Left ventricle myocardium inferior (tissue), 1 donor: ENCODE results near the gene MYOF. TPM values are rescaled to one million over a fixed set of nuclear protein-coding genes. Genes with fewer than 3 reads are reported as not detected.
A peak's percentile ranks its signal among the peaks of the same experiment; 100 is the strongest.

Source experiments
- DNase-seq: peaks from one replicate; pipeline ENCODE4 v3.0.0-alpha.2; 2020
- H3K27ac ChIP-seq: fragments of 200-600 bp; replicated peaks from 2 replicates; pipeline ENCODE4 v1.8.0; 2021
- H3K27me3 ChIP-seq: fragments of 200-600 bp; 2 replicates; pipeline ENCODE4 v1.8.0; 2021; ENCODE audit warnings: low read depth
- H3K36me3 ChIP-seq: fragments of 200-600 bp; 2 replicates; pipeline ENCODE4 v1.8.0; 2021
- H3K4me1 ChIP-seq: fragments of 200-600 bp; 2 replicates; pipeline ENCODE4 v1.8.0; 2021
- H3K4me3 ChIP-seq: fragments of 200-600 bp; 2 replicates; pipeline ENCODE4 v1.8.0; 2021; ENCODE audit warnings: mild to moderate bottlenecking, moderate library complexity
- H3K9me3 ChIP-seq: fragments of 200-600 bp; replicated peaks from 2 replicates; pipeline ENCODE4 v1.8.0; 2021
- intact Hi-C: fragments of 100-400 bp; cut with micrococcal nuclease; formaldehyde crosslinking; loops from one replicate; pipeline ENCODE4 v1.11.0; 2022
- total RNA-seq: library from RNA; stranded (reverse); fragmentation: NEBNext Ultra II Directional; extraction: Animal tissue kit (Norgen Biotek cat#: 25700); gene quantifications from one replicate; pipeline ENCODE4 v1.2.1, GENCODE V29; 2021
- TF ChIP-seq, protein P1 (sequence below): fragments of 200-600 bp; IDR thresholded peaks from 2 replicates; pipeline ENCODE4 v1.8.0; 2021; ENCODE audit warnings: antibody characterized with exemption, mild to moderate bottlenecking, borderline replicate concordance
- donor health status: DM: no; HTN: yes; CAD: no; lungs with severe emphysema.

MYOF gene
- total RNA-seq, 1 donor from 2014 or later, result 43.6 TPM

DNA sequence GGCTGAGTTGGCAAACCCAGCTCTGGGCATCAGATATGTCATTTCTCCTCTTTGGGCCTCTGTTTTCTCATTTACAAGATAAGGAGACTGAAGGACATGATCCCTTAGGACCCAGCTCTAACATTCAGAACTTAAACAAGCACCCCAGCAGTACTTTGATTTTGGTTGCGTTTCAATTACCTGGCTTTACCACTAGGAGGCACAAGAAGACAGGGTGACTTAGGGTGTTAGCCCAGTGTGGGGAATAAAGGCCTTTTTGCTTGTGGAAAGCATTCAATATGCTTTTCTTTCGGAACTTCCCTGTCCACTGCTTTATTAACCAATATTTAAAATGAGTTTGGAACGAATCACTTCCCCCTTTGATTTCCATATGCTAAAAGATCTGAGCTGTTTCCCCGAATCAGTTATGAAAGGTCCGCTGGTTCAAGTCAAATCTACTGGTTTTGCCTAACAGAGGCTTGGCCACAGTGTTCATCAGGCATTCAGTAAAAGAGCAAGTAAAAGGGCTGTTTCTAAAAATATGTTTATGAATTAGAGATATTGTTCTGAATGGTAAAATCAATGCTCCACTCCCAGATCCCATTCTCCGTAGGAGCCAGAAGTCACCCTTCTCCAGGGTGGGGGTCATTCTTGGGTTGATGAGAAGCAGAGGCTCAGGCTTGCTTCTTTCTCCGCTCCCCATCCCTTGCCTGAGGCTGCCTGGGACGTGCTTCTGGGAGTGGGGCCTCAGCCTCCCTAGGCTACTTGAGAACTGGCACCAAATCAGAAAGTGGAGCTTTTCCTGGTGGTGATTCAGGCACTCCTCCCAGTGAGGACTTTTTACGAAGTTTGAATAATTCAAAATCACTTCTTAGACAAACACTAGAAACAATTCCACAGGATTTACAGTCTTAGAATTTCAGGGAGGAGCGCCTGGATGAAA is 105.5 kb downstream of the MYOF start:
- peaks cover 63% of the 10 kb centered on the region for H3K36me3 ChIP-seq
- TF ChIP-seq, protein P1, sequence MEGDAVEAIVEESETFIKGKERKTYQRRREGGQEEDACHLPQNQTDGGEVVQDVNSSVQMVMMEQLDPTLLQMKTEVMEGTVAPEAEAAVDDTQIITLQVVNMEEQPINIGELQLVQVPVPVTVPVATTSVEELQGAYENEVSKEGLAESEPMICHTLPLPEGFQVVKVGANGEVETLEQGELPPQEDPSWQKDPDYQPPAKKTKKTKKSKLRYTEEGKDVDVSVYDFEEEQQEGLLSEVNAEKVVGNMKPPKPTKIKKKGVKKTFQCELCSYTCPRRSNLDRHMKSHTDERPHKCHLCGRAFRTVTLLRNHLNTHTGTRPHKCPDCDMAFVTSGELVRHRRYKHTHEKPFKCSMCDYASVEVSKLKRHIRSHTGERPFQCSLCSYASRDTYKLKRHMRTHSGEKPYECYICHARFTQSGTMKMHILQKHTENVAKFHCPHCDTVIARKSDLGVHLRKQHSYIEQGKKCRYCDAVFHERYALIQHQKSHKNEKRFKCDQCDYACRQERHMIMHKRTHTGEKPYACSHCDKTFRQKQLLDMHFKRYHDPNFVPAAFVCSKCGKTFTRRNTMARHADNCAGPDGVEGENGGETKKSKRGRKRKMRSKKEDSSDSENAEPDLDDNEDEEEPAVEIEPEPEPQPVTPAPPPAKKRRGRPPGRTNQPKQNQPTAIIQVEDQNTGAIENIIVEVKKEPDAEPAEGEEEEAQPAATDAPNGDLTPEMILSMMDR, result peak; percentile 94
- peaks cover 14% of the 10 kb centered on the region for H3K4me1 ChIP-seq
- H3K4me3 ChIP-seq, result peak overlapping the region; percentile 29
- no peaks in the 10 kb centered on the region for H3K27me3 ChIP-seq
- peak overlapping the region; percentile 79 for H3K27ac ChIP-seq
- no peaks in the 10 kb centered on the region for H3K9me3 ChIP-seq
- no peak for DNase-seq
- intact Hi-C loops, result loop anchor here (2.0 kb wide), 1 partner anchor 106 kb away; the partner anchor contains the start of gene MYOF

DNA sequence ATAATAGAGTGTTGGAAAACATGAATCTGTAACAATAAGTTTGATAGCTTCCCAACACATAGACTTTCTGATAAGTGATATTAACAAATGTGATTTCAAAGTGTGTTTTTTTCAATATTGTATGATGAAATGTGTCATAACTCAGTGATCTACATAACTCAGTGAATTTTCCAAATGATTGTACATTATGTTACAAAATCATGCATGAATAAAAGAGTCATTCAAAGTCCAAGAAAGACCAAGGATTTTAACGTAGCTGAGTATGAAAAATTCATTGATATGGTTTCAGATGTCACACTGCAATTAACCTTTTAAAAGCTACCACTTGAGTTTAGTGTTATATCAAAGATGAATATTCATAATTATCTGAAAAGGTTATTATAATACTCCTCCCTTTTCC is 111.2 kb downstream of the MYOF start:
- H3K36me3 ChIP-seq, result peaks cover 44% of the 10 kb centered on the region
- TF ChIP-seq, protein P1, result no peak
- peaks cover 16% of the 10 kb centered on the region for H3K4me1 ChIP-seq
- no peak for DNase-seq
- intact Hi-C loops, result no loop called here
- H3K27ac ChIP-seq, result no peak overlapping the region
- no peaks in the 10 kb centered on the region for H3K27me3 ChIP-seq
- no peak overlapping the region for H3K4me3 ChIP-seq
- H3K9me3 ChIP-seq, result no peaks in the 10 kb centered on the region

GRCh38 chr10:93369588-93370164 is 112.5 kb downstream of the MYOF start:
- DNase-seq, result no peak
- Histone ChIP-seq H3K4me3 (no peak overlapping the region), H3K4me1 (peaks cover 16% of the 10 kb centered on the region), H3K27ac (peak overlapping the region; percentile 26), H3K27me3 (no peaks in the 10 kb centered on the region), H3K9me3 (no peaks in the 10 kb centered on the region), H3K36me3 (peaks cover 46% of the 10 kb centered on the region)
- TF ChIP-seq, protein P1, result no peak
- intact Hi-C loops, result no loop called here

DNA sequence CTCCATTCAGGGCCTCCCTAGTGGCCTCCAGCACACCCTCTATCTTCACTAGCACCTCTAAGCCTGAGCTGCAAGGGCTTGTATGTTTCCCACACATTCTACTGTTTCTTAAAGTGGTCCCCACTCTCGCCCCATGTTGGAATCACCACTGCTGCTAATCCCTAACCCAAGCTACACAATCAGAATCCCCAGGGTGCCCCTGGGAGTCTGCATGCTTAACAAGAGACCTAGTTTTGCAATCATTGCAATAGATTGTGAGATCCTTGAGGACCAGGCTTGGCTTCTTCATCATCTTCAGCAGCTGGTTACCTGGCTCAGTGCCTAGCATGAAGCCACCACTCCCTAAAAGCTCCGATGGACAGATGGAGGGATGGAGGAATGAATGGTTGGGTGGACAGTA is 113.9 kb downstream of the MYOF start:
- peaks cover 42% of the 10 kb centered on the region for H3K36me3 ChIP-seq
- intact Hi-C loops, result no loop called here
- no peak overlapping the region for H3K27ac ChIP-seq
- peak; percentile 41 for DNase-seq
- H3K27me3 ChIP-seq, result no peaks in the 10 kb centered on the region
- TF ChIP-seq, protein P1, result no peak
- peaks cover 16% of the 10 kb centered on the region for H3K4me1 ChIP-seq
- no peak overlapping the region for H3K4me3 ChIP-seq
- H3K9me3 ChIP-seq, result no peaks in the 10 kb centered on the region

DNA sequence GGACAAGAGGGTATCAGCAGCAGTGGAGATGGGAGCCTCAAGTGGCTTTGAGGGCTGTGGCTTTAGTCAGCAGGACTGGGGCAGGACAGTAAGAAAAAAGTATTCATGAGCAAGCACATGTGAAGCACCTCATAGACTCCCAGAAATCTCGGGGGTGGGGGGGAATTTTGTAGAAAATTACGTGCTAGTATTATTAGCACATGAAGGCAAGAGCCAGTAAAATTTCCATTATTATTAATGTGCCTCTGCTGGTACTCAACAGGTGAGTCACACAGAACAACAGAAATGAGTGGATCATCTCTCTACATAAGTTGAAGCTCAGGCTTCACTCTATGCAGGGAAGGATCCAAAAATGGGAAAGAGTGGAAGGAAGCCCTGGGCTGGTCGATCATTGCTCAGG is 114.5 kb downstream of the MYOF start:
- no peak for DNase-seq
- Histone ChIP-seq H3K4me3 (no peak overlapping the region), H3K27me3 (no peaks in the 10 kb centered on the region), H3K36me3 (peaks cover 37% of the 10 kb centered on the region), H3K4me1 (peaks cover 16% of the 10 kb centered on the region), H3K9me3 (no peaks in the 10 kb centered on the region), H3K27ac (no peak overlapping the region)
- TF ChIP-seq, protein P1, result no peak
- intact Hi-C loops, result no loop called here
